Amniotic epithelial cell (primary cell): Measurements from ENCODE around the gene TP63.

Experiments
- DNase-seq: peaks from one replicate; pipeline ENCODE4 v3.0.0-alpha.2; 2010; ENCODE audit warnings: low read depth

TP63 gene

DNA sequence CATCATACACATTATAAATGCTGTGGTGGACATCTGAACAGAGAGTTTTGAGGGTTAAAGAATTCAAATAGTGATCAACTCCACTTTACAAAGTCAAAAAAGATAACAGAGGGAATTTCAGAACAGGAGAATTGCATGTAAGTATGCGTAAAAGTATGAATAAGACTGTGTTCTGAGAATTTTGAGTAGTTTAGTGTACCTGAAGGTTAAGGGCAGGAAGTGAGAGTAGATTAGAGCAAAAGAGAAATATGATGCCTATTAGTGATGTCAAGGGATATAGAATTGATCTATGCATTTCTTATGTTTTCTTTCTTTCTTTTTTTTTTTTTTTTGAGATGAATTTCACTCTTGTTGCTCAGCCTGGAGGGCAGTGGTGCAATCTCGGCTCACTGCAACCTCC lies 53.1 kb downstream of the TP63 start:
- no peak for DNase-seq

DNA sequence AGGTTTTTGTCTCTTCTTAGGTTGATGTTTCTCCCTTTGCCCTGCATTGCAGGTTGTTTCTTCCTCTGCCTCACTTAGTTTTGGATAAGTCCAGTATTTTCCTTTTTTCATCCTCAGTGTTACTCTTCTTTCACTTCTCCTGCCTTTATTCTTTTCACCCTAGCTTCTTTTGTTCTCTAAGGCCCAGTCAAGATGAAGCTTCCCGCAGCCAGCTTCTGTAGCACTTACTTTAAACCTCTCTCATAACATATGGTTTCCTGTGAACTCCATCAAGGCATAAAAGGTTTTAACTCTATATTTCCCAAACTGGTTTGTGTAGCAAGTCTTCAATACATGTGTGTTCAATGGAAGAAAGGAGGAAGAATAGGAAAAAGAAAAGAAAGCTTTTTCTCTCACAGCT lies 54.1 kb downstream of the TP63 start:
- no peak for DNase-seq

DNA sequence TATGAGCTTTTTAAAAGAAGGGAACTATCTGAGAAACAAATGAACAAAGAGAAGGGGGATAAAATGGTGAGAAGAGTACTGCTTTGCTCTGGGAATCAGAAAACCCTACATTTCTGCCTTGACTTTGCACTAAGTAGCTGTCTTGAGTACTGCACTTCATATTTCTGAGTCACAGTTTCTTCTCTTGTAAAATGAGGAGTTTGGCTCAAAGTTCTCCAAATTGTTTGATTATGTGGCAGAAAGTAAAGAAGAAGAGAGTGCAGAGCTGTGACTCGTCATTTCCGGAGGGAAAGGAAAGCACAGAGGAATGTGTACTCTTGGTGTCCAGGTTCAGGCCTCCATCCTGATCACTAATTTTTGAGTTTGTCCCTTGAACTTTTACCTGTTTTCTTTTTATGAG lies 54.7 kb downstream of the TP63 start:
- peak; percentile 9 for DNase-seq

DNA sequence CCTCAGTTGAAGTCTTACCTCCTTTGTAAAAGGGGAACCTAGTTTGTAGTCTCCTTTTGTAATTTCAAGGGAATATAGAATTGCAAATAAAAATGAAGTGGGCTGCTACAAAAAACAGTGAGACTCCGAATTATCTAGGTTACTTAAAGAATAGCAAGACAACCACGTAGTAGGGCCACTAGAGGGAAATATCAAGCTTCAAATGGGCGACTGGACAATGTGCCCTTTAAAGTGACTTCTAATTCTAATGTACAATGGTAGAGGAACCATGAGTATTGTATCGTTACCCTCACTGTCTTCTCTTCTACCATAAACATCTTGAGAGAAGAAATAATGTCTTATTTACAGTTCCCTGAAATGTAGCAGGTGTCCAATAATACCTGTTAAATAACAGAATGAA lies 56.3 kb downstream of the TP63 start:
- no peak for DNase-seq

GRCh38 chr3:189688262-189688661 lies 57.1 kb downstream of the TP63 start:
- DNase-seq = peak; percentile 44

DNA sequence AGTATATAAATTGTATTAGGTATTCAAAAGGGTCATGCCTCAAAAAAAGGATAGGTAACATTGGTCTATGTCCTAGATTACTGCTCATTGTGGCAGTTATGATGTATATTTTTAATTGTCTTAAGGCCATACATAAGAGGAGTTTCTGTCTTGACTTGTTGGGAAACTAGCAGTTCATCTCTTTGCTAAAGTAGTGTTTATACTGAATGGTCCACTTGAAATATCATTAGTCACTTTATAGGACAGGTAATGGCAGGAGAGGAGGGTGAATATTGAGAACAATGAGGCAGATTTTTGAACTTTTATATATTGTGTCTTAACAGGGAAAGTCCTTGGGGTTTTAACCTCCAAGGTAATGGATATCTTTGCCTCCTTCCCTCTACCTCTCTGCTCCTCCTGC lies 58.4 kb downstream of the TP63 start:
- no peak for DNase-seq

- DNase-seq = no peak
Observed at GRCh38 chr3:189690237-189690636, 59.0 kb downstream of the TP63 start.

- DNase-seq = no peak
Observed at GRCh38 chr3:189690672-189691071, 59.5 kb downstream of the TP63 start.

DNA sequence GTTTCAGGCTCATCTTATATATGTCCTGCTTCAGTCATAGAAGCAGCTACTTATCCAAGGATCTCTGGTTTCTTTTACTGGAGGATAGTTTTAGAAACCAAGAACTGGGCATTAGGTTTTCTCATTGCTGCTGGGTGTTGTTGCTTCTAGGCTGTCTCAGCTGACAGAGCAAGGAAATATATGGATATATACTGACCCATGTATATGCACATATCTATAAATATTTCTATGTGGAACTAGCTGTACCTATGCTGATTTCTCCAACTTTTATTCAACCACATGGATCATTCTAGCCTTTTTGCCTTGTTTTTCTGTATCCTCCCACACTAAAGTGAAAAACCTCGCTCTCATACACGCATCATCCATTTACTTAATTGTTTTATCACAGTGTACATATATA lies 64.2 kb downstream of the TP63 start:
- DNase-seq = no peak

DNA sequence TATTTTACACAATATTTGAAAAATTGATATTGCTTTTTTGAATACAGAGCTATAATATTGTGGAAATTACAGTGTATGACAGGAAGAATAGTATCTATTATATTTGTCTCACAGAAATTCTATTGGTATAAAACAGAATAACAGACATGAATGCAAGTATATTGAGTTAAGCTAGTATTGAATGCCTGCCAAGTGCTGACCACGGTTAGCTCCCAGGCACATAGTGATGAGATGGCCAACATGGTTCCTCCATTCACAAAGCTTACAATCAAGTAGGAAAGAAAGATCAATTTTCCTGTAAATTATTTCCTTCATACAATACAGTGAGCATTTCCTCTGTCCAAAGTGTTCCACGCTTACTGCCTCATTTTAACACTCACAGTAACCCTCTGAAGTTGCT lies 67.6 kb downstream of the TP63 start:
- peak; percentile 25 for DNase-seq

- DNase-seq = peak; percentile 25
Observed at GRCh38 chr3:189699885-189700284, 68.7 kb downstream of the TP63 start.

DNA sequence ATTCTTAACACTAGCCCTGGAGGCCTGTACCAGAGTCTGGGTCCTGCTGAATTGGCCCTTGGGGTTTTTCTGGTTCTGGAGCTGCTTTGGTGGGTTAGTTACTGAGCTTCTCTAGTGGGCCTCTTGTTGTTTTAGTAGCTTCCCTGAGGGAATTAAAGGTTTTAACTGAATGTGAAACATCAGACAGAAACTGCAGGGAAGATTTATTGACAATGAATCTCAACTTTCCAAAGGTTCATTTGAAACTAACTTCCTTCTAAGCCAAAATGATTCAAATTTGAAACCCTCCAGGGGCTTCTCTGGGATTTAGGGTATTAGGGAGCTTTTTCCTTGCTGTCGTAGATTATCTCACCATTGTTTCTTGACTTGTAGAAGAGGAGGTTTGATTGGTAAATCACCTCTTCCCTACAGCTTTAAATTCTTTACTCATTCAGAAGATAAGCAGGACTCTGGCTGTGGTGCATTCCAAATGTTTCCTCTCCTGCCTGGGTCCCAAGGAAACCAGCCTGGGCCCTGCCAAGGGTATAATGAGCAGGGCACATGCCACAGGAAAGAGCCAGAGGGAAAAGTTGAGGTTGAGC lies 71.0 kb downstream of the TP63 start:
- DNase-seq = no peak

DNA sequence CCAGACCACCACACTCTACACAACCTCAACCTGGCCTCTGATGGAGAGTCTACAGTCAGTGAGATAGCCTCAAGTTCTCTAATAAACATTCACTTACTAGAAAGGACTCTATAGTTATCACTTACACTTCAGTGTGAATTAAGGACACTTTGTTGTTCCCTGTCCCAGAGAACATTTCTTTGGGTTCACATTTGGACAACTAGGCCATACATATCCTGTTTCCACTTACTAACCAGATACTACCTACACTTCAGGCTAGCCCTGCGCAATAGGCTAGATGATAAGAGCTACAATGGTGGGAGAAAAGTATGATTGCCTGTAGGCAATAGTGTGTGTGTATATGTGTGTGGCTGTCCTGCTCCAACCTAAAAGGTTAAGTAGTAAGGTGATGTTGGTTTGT lies 72.7 kb downstream of the TP63 start:
- no peak for DNase-seq

- no peak for DNase-seq
Observed at GRCh38 chr3:189708375-189708774, 77.2 kb downstream of the TP63 start.

DNA sequence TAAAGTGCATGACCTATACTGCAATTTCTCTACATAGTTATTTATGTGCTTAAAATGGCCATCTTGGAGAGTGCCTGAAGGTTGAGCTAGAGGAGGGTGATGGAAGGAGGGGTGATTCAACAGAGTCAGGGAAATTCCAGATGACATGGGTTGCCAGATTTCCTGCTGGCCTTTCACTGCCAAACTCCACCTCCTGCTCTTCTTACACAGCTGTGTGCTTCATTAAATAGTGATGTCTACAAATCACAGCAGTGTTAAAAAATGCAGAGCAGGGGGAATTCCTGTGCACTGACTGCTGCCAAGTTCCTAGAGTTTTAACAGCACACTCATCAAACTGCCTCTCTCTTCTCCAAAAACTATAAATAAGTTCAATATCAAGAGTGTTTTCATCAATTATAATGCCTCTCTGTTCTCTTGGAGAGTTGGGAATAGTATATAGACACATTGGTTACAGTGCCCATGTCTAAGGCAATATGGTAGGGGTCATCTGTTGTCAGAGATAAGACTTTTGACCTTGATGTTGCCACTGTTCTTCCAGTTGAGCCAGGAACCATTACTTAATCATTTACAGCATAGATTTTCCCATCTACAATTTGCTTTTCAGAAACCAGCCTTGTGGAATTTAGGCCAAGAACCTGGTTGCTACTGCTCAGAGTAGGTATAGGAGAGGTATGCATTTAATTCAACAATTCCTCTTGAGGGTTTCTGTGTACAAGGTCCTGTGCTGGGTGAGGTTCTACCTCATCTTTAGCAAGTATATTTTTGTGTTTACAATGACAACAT lies 79.6 kb downstream of the TP63 start:
- DNase-seq = peak; percentile 87

DNA sequence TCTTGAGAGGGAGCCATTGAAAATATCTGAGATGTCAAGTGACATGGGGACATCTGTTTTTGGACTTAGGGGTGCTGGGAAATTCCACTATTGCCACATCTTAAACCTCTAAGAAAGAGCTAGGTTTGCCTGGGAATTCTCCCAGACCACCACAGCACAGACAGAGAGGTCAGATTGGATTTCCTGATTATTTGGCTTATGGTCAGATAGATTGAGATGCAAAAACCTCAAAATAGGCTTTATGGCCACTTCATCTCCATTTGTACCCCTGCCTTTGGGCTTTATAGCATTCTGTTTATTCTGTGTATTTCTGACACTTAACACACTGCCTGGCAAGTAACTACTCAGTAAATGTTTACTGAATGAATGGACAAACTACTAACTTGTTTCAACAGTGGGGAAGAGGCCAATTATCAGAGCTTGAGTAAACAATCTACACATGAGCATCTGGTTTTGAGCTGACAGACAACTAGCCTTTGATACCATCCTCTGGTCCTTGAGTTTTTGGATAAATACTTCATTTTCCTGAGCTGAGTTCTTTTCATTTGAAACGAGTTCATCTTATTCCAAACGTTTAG lies 81.8 kb downstream of the TP63 start:
- DNase-seq = no peak

DNA sequence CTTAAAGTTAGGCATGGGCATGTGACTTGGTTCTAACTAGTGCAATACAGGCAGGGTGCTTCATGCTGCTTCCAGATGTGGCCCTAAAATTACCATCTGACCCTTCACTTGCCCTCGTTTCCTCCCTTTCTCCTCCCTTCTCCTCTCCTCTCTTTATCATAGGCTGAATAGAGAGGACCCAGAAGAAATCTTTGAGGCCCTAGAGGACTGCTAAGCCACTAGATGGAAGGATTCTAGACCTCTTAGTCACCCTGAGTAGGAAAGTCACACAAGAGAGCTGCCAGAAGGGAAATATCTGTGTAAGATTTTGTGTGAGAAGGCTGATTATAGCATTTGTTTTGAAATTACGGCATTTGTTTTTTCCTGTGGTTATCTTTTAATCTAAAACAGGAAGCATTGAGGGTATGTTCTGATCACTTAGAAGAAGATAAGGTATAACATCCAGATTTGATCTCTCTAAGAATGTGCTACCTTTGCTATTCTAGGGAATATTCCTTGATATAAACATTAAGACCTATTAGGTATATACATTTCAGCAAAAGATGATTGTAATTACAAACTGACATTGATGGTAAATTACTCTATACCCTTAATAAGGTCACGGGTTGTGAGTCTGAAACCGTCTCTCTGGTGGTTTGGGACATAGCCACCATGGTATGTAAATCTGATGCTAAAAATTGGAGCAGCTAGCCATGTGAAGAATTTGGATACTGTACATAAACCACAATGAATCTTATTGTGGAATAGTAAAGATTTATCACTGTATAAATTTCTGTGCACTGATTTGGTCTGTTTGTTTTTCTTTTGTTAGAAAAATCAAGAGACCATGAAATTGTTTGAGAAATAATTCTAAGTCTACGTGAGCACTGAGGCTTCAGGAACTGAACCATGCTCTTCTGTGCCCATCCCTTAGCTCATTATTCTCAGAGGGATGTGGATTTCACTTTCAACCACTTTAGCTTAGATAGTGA lies 84.1 kb downstream of the TP63 start:
- peak; percentile 7 for DNase-seq

- DNase-seq = no peak
Observed at GRCh38 chr3:189718215-189718614, 87.0 kb downstream of the TP63 start.

DNA sequence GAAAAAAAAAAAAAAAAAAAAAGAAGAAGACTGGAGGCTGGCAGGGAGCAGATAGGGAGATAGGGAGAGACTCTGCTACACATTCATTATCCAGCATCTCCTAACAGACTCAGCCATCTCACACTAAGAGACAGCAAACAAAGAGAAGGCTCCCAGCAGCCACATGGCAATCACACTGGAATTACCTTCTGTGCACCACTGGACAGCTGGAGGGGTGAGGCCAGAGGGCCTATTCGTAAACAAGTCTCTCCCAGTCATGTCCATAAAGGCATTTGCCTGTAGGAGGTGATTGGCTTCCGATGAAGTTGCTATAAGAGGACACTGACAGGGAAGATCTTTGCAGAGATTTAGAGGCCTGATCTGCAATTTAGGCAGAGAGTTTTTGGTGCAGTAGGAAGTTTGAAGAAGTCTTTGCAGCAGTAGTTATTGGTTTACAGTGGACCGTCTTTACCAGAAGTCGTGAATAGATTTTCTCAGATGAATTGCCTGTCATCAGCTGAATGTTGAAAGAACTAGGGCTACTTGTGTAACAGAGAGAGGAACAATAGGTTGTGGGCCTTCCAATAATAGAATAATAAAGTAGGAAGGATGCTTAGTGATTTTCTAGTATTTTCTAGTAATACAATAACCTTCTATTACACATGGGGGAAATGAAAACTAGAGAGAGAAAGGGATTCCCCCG lies 89.7 kb downstream of the TP63 start:
- DNase-seq = no peak

- peak; percentile 6 for DNase-seq
Observed at GRCh38 chr3:189721873-189722665, 90.9 kb downstream of the TP63 start.

- no peak for DNase-seq
Observed at GRCh38 chr3:189724356-189724755, 93.2 kb downstream of the TP63 start.
